Keratinocyte (primary cell): ENCODE results near the gene SZRD1. TPM values are rescaled to one million over a fixed set of nuclear protein-coding genes. Genes with fewer than 3 reads are reported as not detected.
A peak's percentile ranks its signal among the peaks of the same experiment; 100 is the strongest.

Experiments
- DNase-seq: peaks from one replicate; pipeline ENCODE4 v3.0.0-alpha.2; 2011; ENCODE audit warnings: low read depth, missing footprints, low spot score
- FAIRE-seq: peaks from 2 replicates; lab custom pipeline; 2011; peaks lifted over from hg19 to GRCh38; lab: Jason Lieb, UNC
- H2AFZ ChIP-seq: 2 replicates; pipeline ENCODE4 v1.6.0; 2012; ENCODE audit warnings: low read length, control low read depth, inconsistent platforms; ENCODE audit not compliant: control insufficient read depth
- H3K27ac ChIP-seq: 2 replicates; pipeline ENCODE4 v1.5.1; 2011; ENCODE audit warnings: low read length; ENCODE audit not compliant: control insufficient read depth, insufficient read depth
- H3K27me3 ChIP-seq: 3 replicates; pipeline ENCODE4 v1.6.0; 2011; ENCODE audit warnings: low read length; ENCODE audit not compliant: control insufficient read depth, insufficient read depth; ENCODE audit errors: extremely low read depth
- H3K36me3 ChIP-seq, 2 experiments: 2 replicates in 1 of 2; 3 replicates in 1 of 2; pipeline ENCODE4 v1.5.1; 2011; ENCODE audit warnings: low read length in 2 of 2, mild to moderate bottlenecking in 1 of 2; ENCODE audit not compliant: control insufficient read depth in 2 of 2, insufficient read depth in 2 of 2; ENCODE audit errors: extremely low read depth in 1 of 2
- H3K4me1 ChIP-seq: 3 replicates; pipeline ENCODE4 v1.5.1; 2011; ENCODE audit warnings: low read length; ENCODE audit not compliant: control insufficient read depth, insufficient read depth; ENCODE audit errors: extremely low read depth
- H3K4me2 ChIP-seq: 3 replicates; pipeline ENCODE4 v1.6.0; 2011; ENCODE audit warnings: low read depth, low read length; ENCODE audit not compliant: control insufficient read depth, insufficient read depth; ENCODE audit errors: extremely low read depth
- H3K4me3 ChIP-seq, 3 experiments: fragments of 200-600 bp in 1 of 3; sonication (generic) in 1 of 3; 2 replicates in 2 of 3; 3 replicates in 1 of 3; pipeline ENCODE4 v1.5.1; 2011 to 2016; ENCODE audit warnings: low read length in 3 of 3, mild to moderate bottlenecking in 3 of 3, control low read depth in 2 of 3, inconsistent platforms in 1 of 3, low read depth in 1 of 3, mixed read lengths in 1 of 3, mixed run types in 1 of 3, moderate library complexity in 1 of 3; ENCODE audit not compliant: control insufficient read depth in 2 of 3, insufficient read depth in 2 of 3; ENCODE audit errors: extremely low read depth in 1 of 3
- H3K79me2 ChIP-seq: 2 replicates; pipeline ENCODE4 v1.6.0; 2012; ENCODE audit warnings: low read length; ENCODE audit not compliant: control insufficient read depth, insufficient read depth
- H3K9ac ChIP-seq: 3 replicates; pipeline ENCODE4 v1.6.0; 2011; ENCODE audit warnings: low read length; ENCODE audit not compliant: control insufficient read depth, insufficient read depth; ENCODE audit errors: extremely low read depth
- H3K9me1 ChIP-seq: 3 replicates; pipeline ENCODE4 v1.6.0; 2011; ENCODE audit warnings: low read length; ENCODE audit not compliant: control insufficient read depth, insufficient read depth; ENCODE audit errors: extremely low read depth
- H3K9me3 ChIP-seq: 2 replicates; pipeline ENCODE4 v1.5.1; 2012; ENCODE audit warnings: low read depth, low read length; ENCODE audit not compliant: control insufficient read depth
- H4K20me1 ChIP-seq: 3 replicates; pipeline ENCODE4 v1.6.0; 2011; ENCODE audit warnings: low read length; ENCODE audit not compliant: control insufficient read depth, insufficient read depth; ENCODE audit errors: extremely low read depth
- EZH2 ChIP-seq: IDR thresholded peaks from one replicate; pipeline ENCODE4 v1.6.1; 2012; ENCODE audit warnings: inconsistent platforms, mild to moderate bottlenecking, low read length, moderate library complexity
- dilution Hi-C: fragments of 300-500 bp; cut with MboI; formaldehyde crosslinking; loops from one replicate; pipeline ENCODE4 v1.7.0; 2020; ENCODE audit warnings: low sequenced_read_pairs; ENCODE audit not compliant: extremely low pct_ligation_motif_present
- polyA plus RNA-seq, 5 experiments: library from polyadenylated mRNA; depleted of rRNA in 3 of 5; stranded (reverse) in 3 of 5; stranded (forward) in 1 of 5; unstranded in 1 of 5; fragments of >200 nt; gene quantifications; 1 replicate in 1 of 5; 2 replicates in 3 of 5; 3 replicates in 1 of 5; pipeline versions ENCODE4 v1.2.1 to v1.2.3, GENCODE V29; 2011 to 2012; ENCODE audit warnings: missing spikeins in 2 of 5, low read depth in 1 of 5, low replicate concordance in 1 of 5
- TF ChIP-seq, protein P1 (sequence below), 3 experiments: IDR thresholded peaks in 1 of 3; conservative IDR thresholded peaks in 1 of 3; optimal IDR thresholded peaks in 1 of 3; 2 replicates in 2 of 3; 3 replicates in 1 of 3; pipeline versions ENCODE3 to v1.5.1; 2011; ENCODE audit warnings: low read length in 3 of 3, mild to moderate bottlenecking in 3 of 3, moderate library complexity in 2 of 3, control low read depth in 1 of 3, inconsistent platforms in 1 of 3; ENCODE audit not compliant: insufficient read depth in 2 of 3; ENCODE audit errors: extremely low read depth in 1 of 3

SZRD1 gene
- polyA plus RNA-seq, 1 donor (not counting 4 experiments of a cell fraction or from before 2014, with no cell fraction given) = 68.7 TPM

DNA sequence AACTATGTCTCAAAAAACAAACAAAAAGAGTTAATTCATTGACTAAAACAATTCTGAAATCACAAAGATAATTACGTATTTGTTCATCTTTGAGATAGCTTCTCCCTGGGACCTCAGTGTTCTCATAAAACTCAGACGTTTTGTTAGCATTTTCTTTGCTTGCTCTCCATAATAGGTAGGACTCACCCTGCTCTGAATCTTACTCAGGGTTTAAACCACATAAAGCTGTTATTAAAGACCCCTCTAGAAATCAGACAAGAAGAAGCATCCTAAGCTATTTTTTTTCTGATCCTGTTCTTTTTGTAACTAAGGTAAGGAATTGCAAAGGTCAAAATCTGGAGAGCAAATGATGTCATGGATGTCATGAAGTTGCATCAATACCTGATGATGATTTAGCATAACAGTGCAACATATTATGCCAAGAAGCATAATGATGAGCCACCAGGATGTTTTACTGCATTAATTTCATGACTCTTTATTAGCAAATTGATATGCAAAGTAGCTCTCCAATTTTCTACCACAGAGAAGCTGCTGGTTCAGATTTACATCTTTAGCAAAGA lies 17.1 kb upstream of the SZRD1 start:
- H3K4me3 ChIP-seq = no peak overlapping the region
- DNase-seq (no peak), FAIRE-seq (no peak)
- peaks cover 68% of the 10 kb centered on the region for H3K79me2 ChIP-seq
- H3K9me1 ChIP-seq = peaks cover 6% of the 10 kb centered on the region
- dilution Hi-C loops = no loop called here
- peaks cover 12% of the 10 kb centered on the region for H3K4me1 ChIP-seq
- H3K27ac ChIP-seq = peak overlapping the region; percentile 56
- no peak overlapping the region for H2AFZ ChIP-seq
- no peaks in the 10 kb centered on the region for H3K27me3 ChIP-seq
- H3K4me2 ChIP-seq = peak overlapping the region; percentile 12
- H3K36me3 ChIP-seq = no peaks in the 10 kb centered on the region
- H3K9me3 ChIP-seq = no peaks in the 10 kb centered on the region
- no peak overlapping the region for H3K9ac ChIP-seq
- H4K20me1 ChIP-seq = no peaks in the 10 kb centered on the region
- TF ChIP-seq, protein P1, sequence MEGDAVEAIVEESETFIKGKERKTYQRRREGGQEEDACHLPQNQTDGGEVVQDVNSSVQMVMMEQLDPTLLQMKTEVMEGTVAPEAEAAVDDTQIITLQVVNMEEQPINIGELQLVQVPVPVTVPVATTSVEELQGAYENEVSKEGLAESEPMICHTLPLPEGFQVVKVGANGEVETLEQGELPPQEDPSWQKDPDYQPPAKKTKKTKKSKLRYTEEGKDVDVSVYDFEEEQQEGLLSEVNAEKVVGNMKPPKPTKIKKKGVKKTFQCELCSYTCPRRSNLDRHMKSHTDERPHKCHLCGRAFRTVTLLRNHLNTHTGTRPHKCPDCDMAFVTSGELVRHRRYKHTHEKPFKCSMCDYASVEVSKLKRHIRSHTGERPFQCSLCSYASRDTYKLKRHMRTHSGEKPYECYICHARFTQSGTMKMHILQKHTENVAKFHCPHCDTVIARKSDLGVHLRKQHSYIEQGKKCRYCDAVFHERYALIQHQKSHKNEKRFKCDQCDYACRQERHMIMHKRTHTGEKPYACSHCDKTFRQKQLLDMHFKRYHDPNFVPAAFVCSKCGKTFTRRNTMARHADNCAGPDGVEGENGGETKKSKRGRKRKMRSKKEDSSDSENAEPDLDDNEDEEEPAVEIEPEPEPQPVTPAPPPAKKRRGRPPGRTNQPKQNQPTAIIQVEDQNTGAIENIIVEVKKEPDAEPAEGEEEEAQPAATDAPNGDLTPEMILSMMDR (optimal IDR thresholded peaks at IDR 0.05 in 1 of 3, IDR thresholded peaks at IDR 0.05 in 1 of 3, conservative IDR thresholded peaks at IDR 0.05 in 1 of 3; ENCODE audit: extremely low read depth in 1 of 3, insufficient read depth in 2 of 3, low read length in 3 of 3) = no peak
- no peak for TF ChIP-seq EZH2

GRCh38 chr1:16351456-16351993 lies 15.5 kb upstream of the SZRD1 start:
- no peaks in the 10 kb centered on the region for H4K20me1 ChIP-seq

More at GRCh38 chr1:16351456-16351993, 15.5 kb upstream of the SZRD1 start:
- dilution Hi-C loops = no loop called here
- H3K9ac ChIP-seq = peak overlapping the region; percentile 88
- peak overlapping the region; percentile 80 for H2AFZ ChIP-seq
- peak; percentile 48 for FAIRE-seq
- peak overlapping the region; percentile 92 for H3K4me2 ChIP-seq
- H3K27ac ChIP-seq = peak overlapping the region; percentile 64
- TF ChIP-seq, protein P1 (optimal IDR thresholded peaks at IDR 0.05 in 1 of 3, IDR thresholded peaks at IDR 0.05 in 1 of 3, conservative IDR thresholded peaks at IDR 0.05 in 1 of 3; ENCODE audit: extremely low read depth in 1 of 3, insufficient read depth in 2 of 3, low read length in 3 of 3) = no peak
- no peak for TF ChIP-seq EZH2
- H3K79me2 ChIP-seq = peaks cover 55% of the 10 kb centered on the region
- DNase-seq = no peak
- no peaks in the 10 kb centered on the region for H3K27me3 ChIP-seq
- peaks cover 6% of the 10 kb centered on the region for H3K9me1 ChIP-seq
- H3K4me3 ChIP-seq = peak overlapping the region; percentile 52 to 74 (median 67)
- H3K4me1 ChIP-seq = peaks cover 12% of the 10 kb centered on the region
- no peaks in the 10 kb centered on the region for H3K9me3 ChIP-seq
- no peaks in the 10 kb centered on the region for H3K36me3 ChIP-seq
